HG02610 (cell line): ENCODE results near the gene ZNF148.

Source experiments
- ATAC-seq: cut with Tn5 transposase; IDR thresholded peaks from one replicate; pipeline ENCODE4 v1.9.1; 2021; ENCODE audit warnings: mild to moderate bottlenecking, moderate library complexity; ENCODE audit not compliant: unreplicated experiment

The ZNF148 gene

GRCh38 chr3:125334675-125335560, 40.2 kb downstream of the ZNF148 start:
- ATAC-seq = no peak

GRCh38 chr3:125332504-125332903, 42.6 kb downstream of the ZNF148 start:
- no peak for ATAC-seq

GRCh38 chr3:125331243-125331642, 43.9 kb downstream of the ZNF148 start:
- ATAC-seq = no peak

- no peak for ATAC-seq
Measured at GRCh38 chr3:125326957-125327356, 48.2 kb downstream of the ZNF148 start.

- no peak for ATAC-seq
Measured at GRCh38 chr3:125325746-125326145, 49.4 kb downstream of the ZNF148 start.

- no peak for ATAC-seq
Measured at GRCh38 chr3:125324341-125324740, 50.8 kb downstream of the ZNF148 start.

- no peak for ATAC-seq
Measured at GRCh38 chr3:125322917-125323316, 52.2 kb downstream of the ZNF148 start.

GRCh38 chr3:125322166-125322565, 53.0 kb downstream of the ZNF148 start:
- no peak for ATAC-seq

GRCh38 chr3:125319765-125320164, 55.4 kb downstream of the ZNF148 start:
- no peak for ATAC-seq

GRCh38 chr3:125318871-125319270, 56.3 kb downstream of the ZNF148 start:
- ATAC-seq = no peak

- no peak for ATAC-seq
Measured at GRCh38 chr3:125318167-125318865, 56.8 kb downstream of the ZNF148 start.

- ATAC-seq = no peak
Measured at GRCh38 chr3:125317761-125318160, 57.4 kb downstream of the ZNF148 start.

GRCh38 chr3:125316949-125317348, 58.2 kb downstream of the ZNF148 start:
- ATAC-seq = no peak

GRCh38 chr3:125316246-125316645, 58.9 kb downstream of the ZNF148 start:
- no peak for ATAC-seq

- ATAC-seq = no peak
Measured at GRCh38 chr3:125313060-125313635, 62.0 kb downstream of the ZNF148 start.

- ATAC-seq = no peak
Measured at GRCh38 chr3:125310623-125311081, 64.5 kb downstream of the ZNF148 start.

- no peak for ATAC-seq
Measured at GRCh38 chr3:125309476-125309875, 65.6 kb downstream of the ZNF148 start.

GRCh38 chr3:125306620-125307019, 68.5 kb downstream of the ZNF148 start:
- no peak for ATAC-seq

GRCh38 chr3:125302932-125303331, 72.2 kb downstream of the ZNF148 start:
- no peak for ATAC-seq

GRCh38 chr3:125300416-125300815, 74.7 kb downstream of the ZNF148 start:
- no peak for ATAC-seq

GRCh38 chr3:125294411-125294810, 80.7 kb downstream of the ZNF148 start:
- no peak for ATAC-seq

- ATAC-seq = no peak
Measured at GRCh38 chr3:125292015-125292414, 83.1 kb downstream of the ZNF148 start.
